CD4-positive, alpha-beta T cell treated with Interleukin-10 for 1 hour (primary cell): ENCODE results near the gene GPX2.

Source experiments
- DNase-seq: peaks from one replicate; pipeline ENCODE4 v3.0.0-alpha.2; 2020

GPX2 gene

GRCh38 chr14:64958743-64959142 lies 16.2 kb upstream of the GPX2 start:
- DNase-seq = no peak

GRCh38 chr14:64958201-64958600 lies 15.7 kb upstream of the GPX2 start:
- DNase-seq = no peak

GRCh38 chr14:64956697-64957406 lies 14.3 kb upstream of the GPX2 start:
- DNase-seq = no peak

GRCh38 chr14:64955297-64955696 lies 12.8 kb upstream of the GPX2 start:
- no peak for DNase-seq

GRCh38 chr14:64954491-64955240 lies 12.1 kb upstream of the GPX2 start:
- DNase-seq = no peak

GRCh38 chr14:64953661-64954060 lies 11.1 kb upstream of the GPX2 start:
- no peak for DNase-seq

- no peak for DNase-seq
Measured at GRCh38 chr14:64953310-64953654, 10.7 kb upstream of the GPX2 start.

- no peak for DNase-seq
Measured at GRCh38 chr14:64952598-64953309, 10.2 kb upstream of the GPX2 start.

GRCh38 chr14:64951724-64952123 lies 9.2 kb upstream of the GPX2 start:
- DNase-seq = no peak

- DNase-seq = no peak
Measured at GRCh38 chr14:64951291-64951690, 8.7 kb upstream of the GPX2 start.

GRCh38 chr14:64950889-64951288 lies 8.3 kb upstream of the GPX2 start:
- no peak for DNase-seq

GRCh38 chr14:64948612-64949210 lies 6.2 kb upstream of the GPX2 start:
- DNase-seq = no peak

- no peak for DNase-seq
Measured at GRCh38 chr14:64947710-64948611, 5.4 kb upstream of the GPX2 start.

GRCh38 chr14:64946310-64947045 lies 3.9 kb upstream of the GPX2 start:
- no peak for DNase-seq

- no peak for DNase-seq
Measured at GRCh38 chr14:64945431-64946178, 3.1 kb upstream of the GPX2 start.

GRCh38 chr14:64944861-64945260 lies 2.3 kb upstream of the GPX2 start:
- DNase-seq = no peak

GRCh38 chr14:64944041-64944440 lies 1.5 kb upstream of the GPX2 start:
- DNase-seq = no peak

GRCh38 chr14:64943556-64943955 lies 1.0 kb upstream of the GPX2 start:
- DNase-seq = no peak

- no peak for DNase-seq
Measured at GRCh38 chr14:64940336-64940910, 2.1 kb downstream of the GPX2 start.

- no peak for DNase-seq
Measured at GRCh38 chr14:64939817-64940190, 2.7 kb downstream of the GPX2 start.
